GM12864 (cell line): ENCODE measurements around the gene VPS16.

Source experiments
- DNase-seq: peaks from one replicate; pipeline ENCODE4 v3.0.0-alpha.2; 2011; ENCODE audit warnings: low read depth
- H3K4me3 ChIP-seq: 2 replicates; pipeline ENCODE4 v1.5.1; 2011; ENCODE audit warnings: mild to moderate bottlenecking, low read depth, low read length, control low read depth
- CTCF ChIP-seq: IDR thresholded peaks from 2 replicates; pipeline ENCODE4 v1.5.1; 2011; ENCODE audit warnings: low read depth, mild to moderate bottlenecking, moderate library complexity, low read length, control low read depth, inconsistent platforms; ENCODE audit errors: missing control alignments

The VPS16 gene

GRCh38 chr20:2840138-2840966 lies at the start of gene VPS16, which contains the start of gene PCED1A:
TSS of gene VPS16 (plus strand) at chr20:2840745. CDS start at chr20:2840775, 30 bp downstream.
TSS of gene PCED1A (minus strand) at chr20:2840655. CDS start at chr20:2839912, 743 bp downstream.
- TF ChIP-seq CTCF, result no peak
- peak within 1 kb of the TSS; percentile 73 for H3K4me3 ChIP-seq
- peak; percentile 63 for DNase-seq

GRCh38 chr20:2793471-2793870 lies 47.1 kb upstream of the VPS16 start:
- DNase-seq, result no peak

GRCh38 chr20:2794202-2794748 lies 46.3 kb upstream of the VPS16 start:
- TF ChIP-seq CTCF, result no peak
- no peak overlapping the region for H3K4me3 ChIP-seq
- DNase-seq, result no peak

More at GRCh38 chr20:2793471-2793870, 47.1 kb upstream of the VPS16 start:
- no peak for TF ChIP-seq CTCF
- no peak overlapping the region for H3K4me3 ChIP-seq

- no peak for DNase-seq
- no peak overlapping the region for H3K4me3 ChIP-seq
- TF ChIP-seq CTCF, result no peak
Observed at GRCh38 chr20:2794866-2795447, 45.6 kb upstream of the VPS16 start.

- no peak for DNase-seq
- TF ChIP-seq CTCF, result no peak
- no peak overlapping the region for H3K4me3 ChIP-seq
Observed at GRCh38 chr20:2795451-2795850, 45.1 kb upstream of the VPS16 start.

- no peak for DNase-seq
- TF ChIP-seq CTCF, result no peak
- no peak overlapping the region for H3K4me3 ChIP-seq
Observed at GRCh38 chr20:2796011-2796660, 44.4 kb upstream of the VPS16 start.
